ENCODE measurements around the gene FABP3. TPM values are rescaled to one million over a fixed set of nuclear protein-coding genes. Genes with fewer than 3 reads are reported as not detected.

The FABP3 gene
- total RNA-seq, 1 experiment from 2014 or later: not detected

DNA sequence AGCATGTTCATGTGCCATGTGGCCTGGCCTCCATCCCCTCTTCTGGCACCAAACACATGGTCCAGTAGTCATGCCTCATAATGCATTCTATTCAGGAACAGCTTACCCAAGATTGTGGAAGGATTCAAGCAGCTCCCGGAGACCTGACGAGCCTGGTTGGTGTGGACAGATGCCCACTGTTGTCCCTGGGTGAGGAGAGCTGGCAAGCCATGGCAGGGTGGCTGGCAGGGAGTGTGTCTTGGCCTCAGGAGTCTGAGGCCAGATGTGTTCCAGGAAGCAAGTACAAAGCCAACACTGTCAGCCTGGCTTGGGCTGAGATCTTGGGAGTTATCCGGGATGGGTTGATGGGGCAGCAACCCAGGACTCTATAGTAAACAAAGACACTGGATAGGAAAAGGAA is 7.3 kb upstream of the FABP3 start:
- Histone ChIP-seq H3K4me1 (replicated peaks; ENCODE audit: insufficient read depth) (peaks cover 32% of the 10 kb centered on the region), H2AFZ (no peak overlapping the region), H3K79me2 (ENCODE audit: low read depth) (no peaks in the 10 kb centered on the region), H3F3A (ENCODE audit: insufficient read depth, low read depth) (peaks cover 3% of the 10 kb centered on the region; the same call in 1 of the 2 replicates), H3K4me3 (no peak overlapping the region), H4K20me1 (ENCODE audit: insufficient read depth) (no peaks in the 10 kb centered on the region), H3K9me2 (ENCODE audit: insufficient read depth) (no peaks in the 10 kb centered on the region), H3K27me3 (ENCODE audit: insufficient read depth, low read depth) (no peaks in the 10 kb centered on the region), H3K27ac (no peak overlapping the region), H3K9me3 (ENCODE audit: insufficient read depth, low read depth) (no peaks in the 10 kb centered on the region), H3K36me3 (ENCODE audit: low read depth) (no peaks in the 10 kb centered on the region), H3K4me2 (no peak overlapping the region)
- TF ChIP-seq EZH2 (IDR thresholded peaks at IDR 0.05; ENCODE audit: low read depth): no peak
- TF ChIP-seq, protein P1, sequence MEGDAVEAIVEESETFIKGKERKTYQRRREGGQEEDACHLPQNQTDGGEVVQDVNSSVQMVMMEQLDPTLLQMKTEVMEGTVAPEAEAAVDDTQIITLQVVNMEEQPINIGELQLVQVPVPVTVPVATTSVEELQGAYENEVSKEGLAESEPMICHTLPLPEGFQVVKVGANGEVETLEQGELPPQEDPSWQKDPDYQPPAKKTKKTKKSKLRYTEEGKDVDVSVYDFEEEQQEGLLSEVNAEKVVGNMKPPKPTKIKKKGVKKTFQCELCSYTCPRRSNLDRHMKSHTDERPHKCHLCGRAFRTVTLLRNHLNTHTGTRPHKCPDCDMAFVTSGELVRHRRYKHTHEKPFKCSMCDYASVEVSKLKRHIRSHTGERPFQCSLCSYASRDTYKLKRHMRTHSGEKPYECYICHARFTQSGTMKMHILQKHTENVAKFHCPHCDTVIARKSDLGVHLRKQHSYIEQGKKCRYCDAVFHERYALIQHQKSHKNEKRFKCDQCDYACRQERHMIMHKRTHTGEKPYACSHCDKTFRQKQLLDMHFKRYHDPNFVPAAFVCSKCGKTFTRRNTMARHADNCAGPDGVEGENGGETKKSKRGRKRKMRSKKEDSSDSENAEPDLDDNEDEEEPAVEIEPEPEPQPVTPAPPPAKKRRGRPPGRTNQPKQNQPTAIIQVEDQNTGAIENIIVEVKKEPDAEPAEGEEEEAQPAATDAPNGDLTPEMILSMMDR (conservative IDR thresholded peaks at IDR 0.05): no peak
- DNase-seq: no peak
- CTCF ChIA-PET: no interaction called here
- intact Hi-C loops (cut with micrococcal nuclease; ENCODE audit: unreplicated experiment): no loop called here
- POLR2A ChIA-PET (ENCODE audit: unreplicated experiment): no interaction called here
- BruUV-seq (replicated peaks): no TSS peak

- no peaks in the 10 kb centered on the region for H3K79me2 ChIP-seq (ENCODE audit: low read depth)
- TF ChIP-seq, protein P1 (conservative IDR thresholded peaks at IDR 0.05): no peak
- TF ChIP-seq EZH2 (IDR thresholded peaks at IDR 0.05; ENCODE audit: low read depth): no peak
- H3K4me3 ChIP-seq: no peak overlapping the region
- POLR2A ChIA-PET (ENCODE audit: unreplicated experiment): no interaction called here
- H3K27ac ChIP-seq: no peak overlapping the region
- CTCF ChIA-PET: no interaction called here
- no peaks in the 10 kb centered on the region for H3K9me2 ChIP-seq (ENCODE audit: insufficient read depth)
- no peaks in the 10 kb centered on the region for H3K27me3 ChIP-seq (ENCODE audit: insufficient read depth, low read depth)
- BruUV-seq (replicated peaks): no TSS peak
- no peaks in the 10 kb centered on the region for H3K36me3 ChIP-seq (ENCODE audit: low read depth)
- no peak overlapping the region for H2AFZ ChIP-seq
- no peaks in the 10 kb centered on the region for H4K20me1 ChIP-seq (ENCODE audit: insufficient read depth)
- peaks cover 25% of the 10 kb centered on the region for H3K4me1 ChIP-seq (replicated peaks; ENCODE audit: insufficient read depth)
- no peak for DNase-seq
- peaks cover 3% of the 10 kb centered on the region; the same call in 1 of the 2 replicates for H3F3A ChIP-seq (ENCODE audit: insufficient read depth, low read depth)
- intact Hi-C loops (cut with micrococcal nuclease; ENCODE audit: unreplicated experiment): no loop called here
- H3K9me3 ChIP-seq (ENCODE audit: insufficient read depth, low read depth): no peaks in the 10 kb centered on the region
- no peak overlapping the region for H3K4me2 ChIP-seq
Measured at GRCh38 chr1:31378001-31378400, 5.1 kb upstream of the FABP3 start.

GRCh38 chr1:31377364-31377863 is 4.5 kb upstream of the FABP3 start:
- DNase-seq: no peak
- no peaks in the 10 kb centered on the region for H3K36me3 ChIP-seq (ENCODE audit: low read depth)
- H3K27me3 ChIP-seq (ENCODE audit: insufficient read depth, low read depth): no peaks in the 10 kb centered on the region
- CTCF ChIA-PET: no interaction called here
- BruUV-seq (replicated peaks): no TSS peak
- H3K4me1 ChIP-seq (replicated peaks; ENCODE audit: insufficient read depth): peaks cover 22% of the 10 kb centered on the region
- no peak for TF ChIP-seq EZH2 (IDR thresholded peaks at IDR 0.05; ENCODE audit: low read depth)
- TF ChIP-seq, protein P1 (conservative IDR thresholded peaks at IDR 0.05): no peak
- no peak overlapping the region for H2AFZ ChIP-seq
- no peak overlapping the region for H3K4me2 ChIP-seq
- H3F3A ChIP-seq (ENCODE audit: insufficient read depth, low read depth): peaks cover 3% of the 10 kb centered on the region; the same call in 1 of the 2 replicates
- no peaks in the 10 kb centered on the region for H3K9me3 ChIP-seq (ENCODE audit: insufficient read depth, low read depth)
- no peaks in the 10 kb centered on the region for H3K9me2 ChIP-seq (ENCODE audit: insufficient read depth)
- no peaks in the 10 kb centered on the region for H4K20me1 ChIP-seq (ENCODE audit: insufficient read depth)
- H3K27ac ChIP-seq: no peak overlapping the region
- intact Hi-C loops (cut with micrococcal nuclease; ENCODE audit: unreplicated experiment): no loop called here
- POLR2A ChIA-PET (ENCODE audit: unreplicated experiment): no interaction called here
- no peak overlapping the region for H3K4me3 ChIP-seq
- H3K79me2 ChIP-seq (ENCODE audit: low read depth): no peaks in the 10 kb centered on the region

Data from PC-9 (cell line).